ENCODE results near the gene GRPR.

GRPR gene

DNA sequence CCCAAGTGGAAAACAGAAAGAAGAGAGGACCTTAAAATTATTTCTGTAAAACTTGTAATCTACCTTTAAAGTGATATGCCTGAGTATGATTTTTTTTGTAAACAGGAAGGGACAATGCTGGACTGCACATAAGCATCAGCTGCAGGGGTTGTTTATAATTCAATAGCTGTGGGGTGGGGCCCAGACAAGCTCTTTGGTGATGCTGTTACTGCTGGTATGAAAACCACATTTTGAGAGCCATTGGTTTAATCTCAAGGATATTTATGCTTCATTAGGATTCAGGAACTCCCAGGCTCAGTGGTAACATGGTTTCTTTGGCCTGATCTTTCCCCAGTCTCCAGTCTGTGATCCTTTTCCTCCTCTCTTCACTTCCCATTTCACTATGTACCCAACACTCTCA is 34.3 kb upstream of the GRPR start:
- Histone ChIP-seq H3K27ac (replicated peaks) (no peak overlapping the region), H3K4me3 (replicated peaks; ENCODE audit: insufficient read depth, low read length) (no peak overlapping the region), H3K27me3 (ENCODE audit: insufficient read depth, poor library complexity, severe bottlenecking) (no peaks in the 10 kb centered on the region)
- no peak for TF ChIP-seq POLR2AphosphoS5 (IDR thresholded peaks at IDR 0.05; ENCODE audit: low read depth)
- no peak for TF ChIP-seq SPI1 (IDR thresholded peaks at IDR 0.05; ENCODE audit: borderline replicate concordance, low read depth)
- TF ChIP-seq, protein P1, sequence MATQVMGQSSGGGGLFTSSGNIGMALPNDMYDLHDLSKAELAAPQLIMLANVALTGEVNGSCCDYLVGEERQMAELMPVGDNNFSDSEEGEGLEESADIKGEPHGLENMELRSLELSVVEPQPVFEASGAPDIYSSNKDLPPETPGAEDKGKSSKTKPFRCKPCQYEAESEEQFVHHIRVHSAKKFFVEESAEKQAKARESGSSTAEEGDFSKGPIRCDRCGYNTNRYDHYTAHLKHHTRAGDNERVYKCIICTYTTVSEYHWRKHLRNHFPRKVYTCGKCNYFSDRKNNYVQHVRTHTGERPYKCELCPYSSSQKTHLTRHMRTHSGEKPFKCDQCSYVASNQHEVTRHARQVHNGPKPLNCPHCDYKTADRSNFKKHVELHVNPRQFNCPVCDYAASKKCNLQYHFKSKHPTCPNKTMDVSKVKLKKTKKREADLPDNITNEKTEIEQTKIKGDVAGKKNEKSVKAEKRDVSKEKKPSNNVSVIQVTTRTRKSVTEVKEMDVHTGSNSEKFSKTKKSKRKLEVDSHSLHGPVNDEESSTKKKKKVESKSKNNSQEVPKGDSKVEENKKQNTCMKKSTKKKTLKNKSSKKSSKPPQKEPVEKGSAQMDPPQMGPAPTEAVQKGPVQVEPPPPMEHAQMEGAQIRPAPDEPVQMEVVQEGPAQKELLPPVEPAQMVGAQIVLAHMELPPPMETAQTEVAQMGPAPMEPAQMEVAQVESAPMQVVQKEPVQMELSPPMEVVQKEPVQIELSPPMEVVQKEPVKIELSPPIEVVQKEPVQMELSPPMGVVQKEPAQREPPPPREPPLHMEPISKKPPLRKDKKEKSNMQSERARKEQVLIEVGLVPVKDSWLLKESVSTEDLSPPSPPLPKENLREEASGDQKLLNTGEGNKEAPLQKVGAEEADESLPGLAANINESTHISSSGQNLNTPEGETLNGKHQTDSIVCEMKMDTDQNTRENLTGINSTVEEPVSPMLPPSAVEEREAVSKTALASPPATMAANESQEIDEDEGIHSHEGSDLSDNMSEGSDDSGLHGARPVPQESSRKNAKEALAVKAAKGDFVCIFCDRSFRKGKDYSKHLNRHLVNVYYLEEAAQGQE (IDR thresholded peaks at IDR 0.05; ENCODE audit: insufficient replicate concordance, low read depth): no peak
- TF ChIP-seq, protein P2, sequence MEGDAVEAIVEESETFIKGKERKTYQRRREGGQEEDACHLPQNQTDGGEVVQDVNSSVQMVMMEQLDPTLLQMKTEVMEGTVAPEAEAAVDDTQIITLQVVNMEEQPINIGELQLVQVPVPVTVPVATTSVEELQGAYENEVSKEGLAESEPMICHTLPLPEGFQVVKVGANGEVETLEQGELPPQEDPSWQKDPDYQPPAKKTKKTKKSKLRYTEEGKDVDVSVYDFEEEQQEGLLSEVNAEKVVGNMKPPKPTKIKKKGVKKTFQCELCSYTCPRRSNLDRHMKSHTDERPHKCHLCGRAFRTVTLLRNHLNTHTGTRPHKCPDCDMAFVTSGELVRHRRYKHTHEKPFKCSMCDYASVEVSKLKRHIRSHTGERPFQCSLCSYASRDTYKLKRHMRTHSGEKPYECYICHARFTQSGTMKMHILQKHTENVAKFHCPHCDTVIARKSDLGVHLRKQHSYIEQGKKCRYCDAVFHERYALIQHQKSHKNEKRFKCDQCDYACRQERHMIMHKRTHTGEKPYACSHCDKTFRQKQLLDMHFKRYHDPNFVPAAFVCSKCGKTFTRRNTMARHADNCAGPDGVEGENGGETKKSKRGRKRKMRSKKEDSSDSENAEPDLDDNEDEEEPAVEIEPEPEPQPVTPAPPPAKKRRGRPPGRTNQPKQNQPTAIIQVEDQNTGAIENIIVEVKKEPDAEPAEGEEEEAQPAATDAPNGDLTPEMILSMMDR (IDR thresholded peaks at IDR 0.05; ENCODE audit: insufficient read depth, low read length): no peak
- TF ChIP-seq GABPA (IDR thresholded peaks at IDR 0.05; ENCODE audit: low read depth): no peak
- no peak for DNase-seq (ENCODE audit: low read depth in 1 of 2, low spot score in 1 of 2)

DNA sequence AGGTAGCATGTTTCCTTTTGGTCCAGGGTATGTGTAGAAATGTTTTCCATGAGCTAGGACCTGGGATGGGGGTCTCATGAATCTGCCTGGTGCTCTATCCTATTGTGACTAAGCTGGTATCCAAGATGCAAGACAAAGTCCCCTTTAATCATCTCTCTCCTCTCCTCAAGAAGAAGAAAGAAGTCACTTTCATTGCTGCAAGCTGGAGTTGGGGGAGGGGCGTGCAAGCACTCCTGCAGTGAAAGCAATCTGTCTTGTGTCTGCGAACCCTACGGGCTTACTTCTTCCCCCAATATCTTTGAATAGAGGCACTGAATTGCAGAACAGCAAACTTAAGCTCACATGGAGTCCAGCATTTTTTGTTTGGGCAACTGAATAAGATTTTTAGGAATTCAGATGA is 27.2 kb upstream of the GRPR start:
- no peak for TF ChIP-seq POLR2AphosphoS5 (IDR thresholded peaks at IDR 0.05; ENCODE audit: low read depth)
- TF ChIP-seq SPI1 (IDR thresholded peaks at IDR 0.05; ENCODE audit: borderline replicate concordance, low read depth): no peak
- no peak for TF ChIP-seq GABPA (IDR thresholded peaks at IDR 0.05; ENCODE audit: low read depth)
- no peak overlapping the region for H3K4me3 ChIP-seq (replicated peaks; ENCODE audit: insufficient read depth, low read length)
- no peak overlapping the region for H3K27ac ChIP-seq (replicated peaks)
- H3K27me3 ChIP-seq (ENCODE audit: insufficient read depth, poor library complexity, severe bottlenecking): no peaks in the 10 kb centered on the region
- no peak for DNase-seq (ENCODE audit: low read depth in 1 of 2, low spot score in 1 of 2)

DNA sequence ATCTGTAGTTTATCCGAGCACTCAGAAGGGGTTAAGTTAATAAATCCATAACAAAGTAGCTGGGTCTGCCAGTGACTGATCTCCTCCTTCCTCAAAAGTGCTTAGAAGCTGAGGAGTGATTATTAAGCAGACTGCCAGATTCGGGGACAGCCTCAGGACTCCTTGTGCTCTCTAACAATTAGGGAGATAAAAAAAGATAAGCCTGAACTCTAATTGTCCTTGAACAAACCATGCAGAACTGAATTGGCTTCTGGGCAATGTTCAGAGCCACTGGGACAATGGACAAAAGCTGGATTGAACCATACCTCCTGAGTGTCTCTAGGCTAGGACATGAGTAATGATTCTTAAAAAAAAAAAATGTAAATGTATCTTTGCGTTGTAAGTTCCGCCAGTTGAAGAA is 22.7 kb upstream of the GRPR start:
- TF ChIP-seq, protein P2 (IDR thresholded peaks at IDR 0.05; ENCODE audit: insufficient read depth, low read length): no peak
- TF ChIP-seq, protein P1 (IDR thresholded peaks at IDR 0.05; ENCODE audit: insufficient replicate concordance, low read depth): no peak
- no peak for TF ChIP-seq GABPA (IDR thresholded peaks at IDR 0.05; ENCODE audit: low read depth)
- TF ChIP-seq SPI1 (IDR thresholded peaks at IDR 0.05; ENCODE audit: borderline replicate concordance, low read depth): no peak
- Histone ChIP-seq H3K4me3 (replicated peaks; ENCODE audit: insufficient read depth, low read length) (no peak overlapping the region), H3K27ac (replicated peaks) (no peak overlapping the region), H3K27me3 (ENCODE audit: insufficient read depth, poor library complexity, severe bottlenecking) (no peaks in the 10 kb centered on the region)
- DNase-seq (ENCODE audit: low read depth in 1 of 2, low spot score in 1 of 2): no peak

DNA sequence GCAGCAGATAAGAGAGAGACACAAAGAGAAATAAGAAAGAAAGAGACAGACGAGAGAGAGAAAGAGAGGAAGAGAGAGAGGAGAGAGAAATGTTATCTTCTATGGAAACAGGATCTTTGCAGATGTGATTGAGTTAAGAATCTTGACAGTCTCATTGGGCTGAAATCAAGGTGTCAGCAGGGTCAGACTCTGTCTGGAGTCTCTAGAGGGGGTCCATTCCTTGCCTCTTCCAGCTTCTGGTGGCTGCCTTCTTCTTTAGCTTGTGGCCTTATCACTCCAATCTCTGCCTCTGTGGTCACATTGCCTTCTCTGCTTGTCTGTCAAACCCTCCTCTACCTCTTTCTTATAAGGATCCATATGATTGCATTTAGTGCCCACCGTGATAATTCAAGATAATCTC is 21.8 kb upstream of the GRPR start:
- TF ChIP-seq POLR2AphosphoS5 (IDR thresholded peaks at IDR 0.05; ENCODE audit: low read depth): no peak
- TF ChIP-seq, protein P2 (IDR thresholded peaks at IDR 0.05; ENCODE audit: insufficient read depth, low read length): no peak
- TF ChIP-seq, protein P1 (IDR thresholded peaks at IDR 0.05; ENCODE audit: insufficient replicate concordance, low read depth): no peak
- no peak overlapping the region for H3K27ac ChIP-seq (replicated peaks)
- DNase-seq (ENCODE audit: low read depth in 1 of 2, low spot score in 1 of 2): no peak
- no peak overlapping the region for H3K4me3 ChIP-seq (replicated peaks; ENCODE audit: insufficient read depth, low read length)
- H3K27me3 ChIP-seq (ENCODE audit: insufficient read depth, poor library complexity, severe bottlenecking): no peaks in the 10 kb centered on the region

Measured in HL-60 (cell line).